Measurements from ENCODE around the gene PLCXD1.

PLCXD1 gene

GRCh38 chrX:265502-265901 is 15.7 kb upstream of the PLCXD1 start:
- no peak for TF ChIP-seq CTCF (IDR thresholded peaks at IDR 0.05; ENCODE audit: low read depth, low read length)
- no peak overlapping the region for H3K4me3 ChIP-seq (replicated peaks in 1 of 2; ENCODE audit: low read depth in 2 of 2, low read length in 2 of 2)
- DNase-seq (ENCODE audit: low read depth in 2 of 2), result no peak

- no peak for DNase-seq (ENCODE audit: low read depth in 2 of 2)
- no peak for TF ChIP-seq CTCF (IDR thresholded peaks at IDR 0.05; ENCODE audit: low read depth, low read length)
- H3K4me3 ChIP-seq (replicated peaks in 1 of 2; ENCODE audit: low read depth in 2 of 2, low read length in 2 of 2), result no peak overlapping the region
Observed at GRCh38 chrX:267771-268261, 13.4 kb upstream of the PLCXD1 start.

- H3K4me3 ChIP-seq (replicated peaks in 1 of 2; ENCODE audit: low read depth in 2 of 2, low read length in 2 of 2), result no peak overlapping the region
- no peak for TF ChIP-seq CTCF (IDR thresholded peaks at IDR 0.05; ENCODE audit: low read depth, low read length)
- no peak for DNase-seq (ENCODE audit: low read depth in 2 of 2)
Observed at GRCh38 chrX:270848-271367, 10.3 kb upstream of the PLCXD1 start.

GRCh38 chrX:274904-275475 is 6.2 kb upstream of the PLCXD1 start:
- H3K4me3 ChIP-seq (replicated peaks in 1 of 2; ENCODE audit: low read depth in 2 of 2, low read length in 2 of 2), result no peak overlapping the region
- peak in 1 of 2 donors; percentile 8 for DNase-seq (ENCODE audit: low read depth in 2 of 2)
- no peak for TF ChIP-seq CTCF (IDR thresholded peaks at IDR 0.05; ENCODE audit: low read depth, low read length)

- H3K4me3 ChIP-seq (replicated peaks in 1 of 2; ENCODE audit: low read depth in 2 of 2, low read length in 2 of 2), result no peak overlapping the region
- no peak for DNase-seq (ENCODE audit: low read depth in 2 of 2)
- TF ChIP-seq CTCF (IDR thresholded peaks at IDR 0.05; ENCODE audit: low read depth, low read length), result no peak
Observed at GRCh38 chrX:275476-275966, 5.7 kb upstream of the PLCXD1 start.

- DNase-seq (ENCODE audit: low read depth in 2 of 2), result peak; percentile 39 to 42
- no peak for TF ChIP-seq CTCF (IDR thresholded peaks at IDR 0.05; ENCODE audit: low read depth, low read length)
- peak overlapping the region; percentile 57 to 58 for H3K4me3 ChIP-seq (replicated peaks in 1 of 2; ENCODE audit: low read depth in 2 of 2, low read length in 2 of 2)
Observed at GRCh38 chrX:275967-276580, 5.1 kb upstream of the PLCXD1 start.

All from cardiac fibroblast (primary cell).